ENCODE results near the gene KCNH3.
"Not testable (repeated sequence)": the region's sequence is repeated elsewhere in the genome, so short reads cannot be mapped to it uniquely, and the experiment has no call there.

KCNH3 gene

GRCh38 chr12:49583366-49584094 is 44.7 kb downstream of the KCNH3 start:
- no peak for DNase-seq (ENCODE audit: low read depth in 2 of 3, low spot score in 2 of 3)

GRCh38 chr12:49584591-49584990 is 45.8 kb downstream of the KCNH3 start:
- no peak for DNase-seq (ENCODE audit: low read depth in 2 of 3, low spot score in 2 of 3)

- no peak for DNase-seq (ENCODE audit: low read depth in 2 of 3, low spot score in 2 of 3)
Measured at GRCh38 chr12:49585477-49586459, 46.9 kb downstream of the KCNH3 start.

- no peak for DNase-seq (ENCODE audit: low read depth in 2 of 3, low spot score in 2 of 3)
Measured at GRCh38 chr12:49587174-49587908, 48.5 kb downstream of the KCNH3 start.

- no peak for DNase-seq (ENCODE audit: low read depth in 2 of 3, low spot score in 2 of 3)
Measured at GRCh38 chr12:49588281-49588680, 49.5 kb downstream of the KCNH3 start.

- no peak for DNase-seq (ENCODE audit: low read depth in 2 of 3, low spot score in 2 of 3)
Measured at GRCh38 chr12:49588721-49589516, 50.1 kb downstream of the KCNH3 start.

- no peak for DNase-seq (ENCODE audit: low read depth in 2 of 3, low spot score in 2 of 3)
Measured at GRCh38 chr12:49598527-49598926, 59.7 kb downstream of the KCNH3 start.

GRCh38 chr12:49599961-49600360 is 61.1 kb downstream of the KCNH3 start:
- DNase-seq (ENCODE audit: low read depth in 2 of 3, low spot score in 2 of 3) = no peak

GRCh38 chr12:49603721-49604120 is 64.9 kb downstream of the KCNH3 start:
- no peak for DNase-seq (ENCODE audit: low read depth in 2 of 3, low spot score in 2 of 3)

GRCh38 chr12:49604856-49605255 is 66.0 kb downstream of the KCNH3 start:
- DNase-seq (ENCODE audit: low read depth in 2 of 3, low spot score in 2 of 3) = no peak

- not testable (repeated sequence) for DNase-seq (ENCODE audit: low read depth in 2 of 3, low spot score in 2 of 3)
Measured at GRCh38 chr12:49605539-49605938, 66.7 kb downstream of the KCNH3 start, which contains the start of gene FAM186B. Gene FAM186B (minus strand): TSS chr12:49605639. CDS start chr12:49605477, 162 bp downstream.
